Caco-2 (cell line): ENCODE measurements around the gene SLCO1C1. TPM values are rescaled to one million over a fixed set of nuclear protein-coding genes. Genes with fewer than 3 reads are reported as not detected.

ENCODE experiments used
- BruUV-seq: library from RNA; stranded (reverse); fragments of 400-500 nt; replicated peaks from 2 replicates; lab custom pipeline; 2021; lab: Mats Ljungman, UMichigan
- CTCF ChIA-PET: fragments of 300-600 bp; sonication (Branson Sonifier 250); formaldehyde crosslinking; loops from one replicate; lab custom pipeline; 2022; ENCODE audit warnings: antibody characterized with exemption; lab: Charles Lee
- POLR2A ChIA-PET: fragments of 300-600 bp; sonication (Branson Sonifier 250); formaldehyde crosslinking; loops from one replicate; lab custom pipeline; 2022; ENCODE audit warnings: antibody characterized with exemption; lab: Charles Lee
- DNase-seq, 2 experiments: peaks; one replicate each; pipeline versions ENCODE4 v3.0.0 to v3.0.0-alpha.2; 2020 to 2022
- H3K27me3 ChIP-seq: replicated peaks from 2 replicates; pipeline ENCODE4 v1.6.0; 2011; ENCODE audit warnings: low read length; ENCODE audit not compliant: control insufficient read depth, insufficient read depth
- H3K36me3 ChIP-seq: 2 replicates; pipeline ENCODE4 v1.5.1; 2011; ENCODE audit warnings: low read length; ENCODE audit not compliant: control insufficient read depth, insufficient read depth
- H3K4me1 ChIP-seq: fragments of 250-450 bp; sonication (Bioruptor Pico); 2 replicates; pipeline ENCODE4 v1.5.1; 2020; ENCODE audit warnings: mild to moderate bottlenecking
- H3K4me3 ChIP-seq: 2 replicates; pipeline ENCODE4 v1.5.1; 2011; ENCODE audit warnings: low read depth, mild to moderate bottlenecking, control low read depth, low read length
- H3K9me3 ChIP-seq: fragments of 250-450 bp; sonication (Bioruptor Pico); 2 replicates; pipeline ENCODE4 v1.5.1; 2020; ENCODE audit warnings: mild to moderate bottlenecking, moderate library complexity
- H3K27ac Mint-ChIP-seq: one replicate; pipeline ENCODE4 v1.8.0; 2022; ENCODE audit warnings: mixed read lengths; ENCODE audit not compliant: unreplicated experiment
- H3K27me3 Mint-ChIP-seq: one replicate; pipeline ENCODE4 v1.8.0; 2022; ENCODE audit warnings: mixed read lengths; ENCODE audit not compliant: insufficient read depth, unreplicated experiment
- H3K36me3 Mint-ChIP-seq: one replicate; pipeline ENCODE4 v1.8.0; 2022; ENCODE audit warnings: mild to moderate bottlenecking, mixed read lengths; ENCODE audit not compliant: insufficient read depth, unreplicated experiment
- H3K4me1 Mint-ChIP-seq: one replicate; pipeline ENCODE4 v1.8.0; 2022; ENCODE audit warnings: low read depth, mixed read lengths; ENCODE audit not compliant: unreplicated experiment
- H3K4me3 Mint-ChIP-seq: one replicate; pipeline ENCODE4 v1.8.0; 2022; ENCODE audit warnings: mild to moderate bottlenecking, moderate library complexity, mixed read lengths; ENCODE audit not compliant: unreplicated experiment
- H3K9me3 Mint-ChIP-seq: one replicate; pipeline ENCODE4 v1.8.0; 2022; ENCODE audit warnings: mixed read lengths; ENCODE audit not compliant: unreplicated experiment
- intact Hi-C: fragments of 100-400 bp; cut with micrococcal nuclease; formaldehyde crosslinking; loops from one replicate; pipeline ENCODE4 v1.10.0; 2022; ENCODE audit not compliant: unreplicated experiment
- total RNA-seq: library from RNA; stranded (reverse); gene quantifications from 2 replicates; pipeline ENCODE4 v1.2.3, GENCODE V29; 2022
- TF ChIP-seq, protein P1 (sequence below), 2 experiments: fragments of 200-600 bp in 1 of 2; IDR thresholded peaks; 1 replicate in 1 of 2; 2 replicates in 1 of 2; pipeline versions ENCODE4 v1.5.1 to v1.8.0; 2011 to 2022; ENCODE audit warnings: antibody characterized with exemption in 1 of 2, control low read depth in 1 of 2, inconsistent platforms in 1 of 2, low read depth in 1 of 2, low read length in 1 of 2, mild to moderate bottlenecking in 1 of 2, moderate library complexity in 1 of 2; ENCODE audit not compliant: insufficient read depth in 1 of 2, severe bottlenecking in 1 of 2, unreplicated experiment in 1 of 2

SLCO1C1 gene
- total RNA-seq, 1 experiment from 2014 or later: not detected

DNA sequence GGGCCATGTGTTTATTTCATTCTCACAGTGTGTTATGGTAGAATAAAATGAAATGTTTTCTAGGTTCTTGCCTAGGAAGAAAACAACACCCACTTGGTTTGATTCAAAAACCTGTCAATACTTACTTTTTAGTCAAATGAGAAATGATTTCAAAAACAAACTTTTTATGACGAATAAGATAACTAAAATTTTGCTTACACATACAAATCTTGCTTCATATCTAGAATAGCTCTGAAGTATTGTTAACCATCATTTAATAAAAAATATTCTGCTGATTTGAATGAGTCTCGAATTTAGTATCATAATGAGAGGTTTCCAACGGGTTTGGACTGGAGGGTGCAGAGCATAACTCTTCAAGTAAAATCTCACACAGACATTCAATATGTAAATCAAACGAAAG, 23.2 kb downstream of the SLCO1C1 start:
- POLR2A ChIA-PET: no interaction called here
- CTCF ChIA-PET: no interaction called here
- no peaks in the 10 kb centered on the region for H3K4me1 Mint-ChIP-seq

DNA sequence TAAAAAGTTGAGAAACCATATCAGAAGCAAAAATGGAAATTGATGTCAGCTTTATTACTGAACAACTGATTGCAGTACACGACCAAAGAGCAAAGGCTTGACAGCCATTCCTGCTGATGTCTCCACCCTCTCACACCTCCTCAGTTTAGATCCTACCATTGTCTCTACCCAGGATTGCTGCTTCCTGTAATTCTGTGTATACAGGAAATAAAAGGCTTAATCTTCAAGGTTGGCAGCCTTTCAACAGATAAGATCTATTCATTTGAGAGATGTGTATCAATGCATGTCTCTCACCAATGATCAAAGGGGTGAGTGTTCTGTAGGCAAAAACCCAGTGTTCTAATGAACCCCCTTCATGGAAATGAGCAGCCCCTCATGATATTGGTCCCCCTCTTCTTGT, 27.0 kb downstream of the SLCO1C1 start:
- no TSS peak for BruUV-seq
- intact Hi-C loops: no loop called here
- Histone ChIP-seq H3K9me3 (no peaks in the 10 kb centered on the region), H3K4me3 (no peak overlapping the region), H3K4me1 (no peaks in the 10 kb centered on the region), H3K36me3 (no peaks in the 10 kb centered on the region), H3K27me3 (no peaks in the 10 kb centered on the region)
- Mint-ChIP-seq H3K9me3 (no peaks in the 10 kb centered on the region), H3K27me3 (no peaks in the 10 kb centered on the region), H3K4me1 (no peaks in the 10 kb centered on the region), H3K4me3 (no peak overlapping the region), H3K36me3 (no peaks in the 10 kb centered on the region), H3K27ac (no peak overlapping the region)
- TF ChIP-seq, protein P1, sequence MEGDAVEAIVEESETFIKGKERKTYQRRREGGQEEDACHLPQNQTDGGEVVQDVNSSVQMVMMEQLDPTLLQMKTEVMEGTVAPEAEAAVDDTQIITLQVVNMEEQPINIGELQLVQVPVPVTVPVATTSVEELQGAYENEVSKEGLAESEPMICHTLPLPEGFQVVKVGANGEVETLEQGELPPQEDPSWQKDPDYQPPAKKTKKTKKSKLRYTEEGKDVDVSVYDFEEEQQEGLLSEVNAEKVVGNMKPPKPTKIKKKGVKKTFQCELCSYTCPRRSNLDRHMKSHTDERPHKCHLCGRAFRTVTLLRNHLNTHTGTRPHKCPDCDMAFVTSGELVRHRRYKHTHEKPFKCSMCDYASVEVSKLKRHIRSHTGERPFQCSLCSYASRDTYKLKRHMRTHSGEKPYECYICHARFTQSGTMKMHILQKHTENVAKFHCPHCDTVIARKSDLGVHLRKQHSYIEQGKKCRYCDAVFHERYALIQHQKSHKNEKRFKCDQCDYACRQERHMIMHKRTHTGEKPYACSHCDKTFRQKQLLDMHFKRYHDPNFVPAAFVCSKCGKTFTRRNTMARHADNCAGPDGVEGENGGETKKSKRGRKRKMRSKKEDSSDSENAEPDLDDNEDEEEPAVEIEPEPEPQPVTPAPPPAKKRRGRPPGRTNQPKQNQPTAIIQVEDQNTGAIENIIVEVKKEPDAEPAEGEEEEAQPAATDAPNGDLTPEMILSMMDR (IDR thresholded peaks at IDR 0.05; ENCODE audit: insufficient read depth in 1 of 2, low read depth in 1 of 2, low read length in 1 of 2, severe bottlenecking in 1 of 2, unreplicated experiment in 1 of 2): no peak
- ChIA-PET POLR2A (no interaction called here), CTCF (no interaction called here)
- no peak for DNase-seq

More for the DNA sequence above, 23.2 kb downstream of the SLCO1C1 start:
- intact Hi-C loops: no loop called here
- TF ChIP-seq, protein P1 (IDR thresholded peaks at IDR 0.05; ENCODE audit: insufficient read depth in 1 of 2, low read depth in 1 of 2, low read length in 1 of 2, severe bottlenecking in 1 of 2, unreplicated experiment in 1 of 2): no peak
- DNase-seq: no peak
- peaks cover 3% of the 10 kb centered on the region for H3K27me3 Mint-ChIP-seq
- no peaks in the 10 kb centered on the region for H3K36me3 Mint-ChIP-seq
- no peak overlapping the region for H3K4me3 ChIP-seq
- H3K4me1 ChIP-seq: no peaks in the 10 kb centered on the region
- BruUV-seq: no TSS peak
- no peaks in the 10 kb centered on the region for H3K9me3 Mint-ChIP-seq
- no peaks in the 10 kb centered on the region for H3K9me3 ChIP-seq
- no peaks in the 10 kb centered on the region for H3K27me3 ChIP-seq
- no peak overlapping the region for H3K4me3 Mint-ChIP-seq
- no peaks in the 10 kb centered on the region for H3K36me3 ChIP-seq
- H3K27ac Mint-ChIP-seq: no peak overlapping the region

DNA sequence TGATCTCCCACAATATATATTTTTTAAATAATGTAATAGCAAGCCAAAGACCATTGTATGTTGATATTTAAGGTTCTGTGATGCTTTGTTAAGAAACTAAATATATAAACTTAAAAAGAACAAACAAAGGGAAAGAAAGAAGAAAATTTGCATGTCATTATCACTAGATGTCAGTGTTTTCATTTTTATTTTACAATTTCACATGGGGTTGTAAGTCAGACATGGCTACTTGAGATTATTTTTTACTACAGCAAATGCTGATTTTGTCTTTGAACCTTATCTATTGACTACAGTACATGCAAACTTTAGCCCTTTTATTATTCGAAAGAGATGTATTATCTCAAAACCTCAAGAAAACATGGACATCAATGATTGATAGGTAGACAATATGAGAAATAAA, 36.1 kb downstream of the SLCO1C1 start:
- Histone ChIP-seq H3K9me3 (no peaks in the 10 kb centered on the region), H3K27me3 (no peaks in the 10 kb centered on the region), H3K4me3 (no peak overlapping the region), H3K4me1 (0 out of 2 replicates have a peak, but pooled peaks cover 3% of the 10 kb centered on the region), H3K36me3 (no peaks in the 10 kb centered on the region)
- Mint-ChIP-seq H3K4me3 (no peak overlapping the region), H3K36me3 (no peaks in the 10 kb centered on the region), H3K27me3 (peaks cover 2% of the 10 kb centered on the region), H3K27ac (no peak overlapping the region), H3K9me3 (no peaks in the 10 kb centered on the region), H3K4me1 (no peaks in the 10 kb centered on the region)
- CTCF ChIA-PET: no interaction called here
- BruUV-seq: no TSS peak
- POLR2A ChIA-PET: no interaction called here
- intact Hi-C loops: loop anchor here (1.0 kb wide), 1 partner anchor 67 kb away; no protein-coding TSS in a partner anchor
- DNase-seq: no peak
- TF ChIP-seq, protein P1 (IDR thresholded peaks at IDR 0.05; ENCODE audit: insufficient read depth in 1 of 2, low read depth in 1 of 2, low read length in 1 of 2, severe bottlenecking in 1 of 2, unreplicated experiment in 1 of 2): no peak
